Occipital lobe (tissue), 2 donors: Measurements from ENCODE around the gene ESR1. TPM values are rescaled to one million over a fixed set of nuclear protein-coding genes. Genes with fewer than 3 reads are reported as not detected.

Experiments used
- DNase-seq: peaks from one replicate; lab custom pipeline; 2025; lab: John Stamatoyannopoulos, UW
- total RNA-seq: library from RNA; depleted of rRNA; stranded (reverse); fragments of >200 nt; gene quantifications from one replicate; pipeline ENCODE4 v1.2.3, GENCODE V29; 2014

ESR1 gene
- total RNA-seq, 1 donor from 2014 or later = 0.16 TPM

- no peak for DNase-seq
These were observed 286.2 kb downstream of the ESR1 start for GRCh38 chr6:152093711-152094110.

GRCh38 chr6:152094276-152094675, 286.8 kb downstream of the ESR1 start:
- DNase-seq = no peak

GRCh38 chr6:152094992-152095592, 287.6 kb downstream of the ESR1 start:
- DNase-seq = no peak

GRCh38 chr6:152096863-152097496, 289.5 kb downstream of the ESR1 start:
- no peak for DNase-seq

GRCh38 chr6:152098683-152099082, 291.2 kb downstream of the ESR1 start:
- DNase-seq = no peak

GRCh38 chr6:152099446-152100182, 292.1 kb downstream of the ESR1 start:
- DNase-seq = no peak

- DNase-seq = no peak
These were observed 292.7 kb downstream of the ESR1 start for GRCh38 chr6:152100183-152100618.

GRCh38 chr6:152107973-152108372, 300.5 kb downstream of the ESR1 start:
- no peak for DNase-seq

GRCh38 chr6:152110886-152111820, 303.7 kb downstream of the ESR1 start:
- no peak for DNase-seq

- no peak for DNase-seq
These were observed 305.2 kb downstream of the ESR1 start for GRCh38 chr6:152112491-152113261.

- DNase-seq = no peak
These were observed 310.0 kb downstream of the ESR1 start for GRCh38 chr6:152117156-152118133.

- no peak for DNase-seq
These were observed 310.7 kb downstream of the ESR1 start for GRCh38 chr6:152118224-152118623.

GRCh38 chr6:152118678-152119077, 311.2 kb downstream of the ESR1 start:
- DNase-seq = no peak

- DNase-seq = no peak
These were observed 312.3 kb downstream of the ESR1 start for GRCh38 chr6:152119831-152120230.

- DNase-seq = no peak
These were observed 314.4 kb downstream of the ESR1 start for GRCh38 chr6:152121910-152122309.

- DNase-seq = no peak
These were observed 315.0 kb downstream of the ESR1 start for GRCh38 chr6:152122434-152122833.

- no peak for DNase-seq
These were observed 315.6 kb downstream of the ESR1 start for GRCh38 chr6:152123076-152123475.

GRCh38 chr6:152124429-152125074, 317.1 kb downstream of the ESR1 start:
- no peak for DNase-seq
